ENCODE results near the gene CTDSP2.

GRCh38 chr12:57772429-57773322 lies 73.9 kb downstream of the CTDSP2 start, which contains the start of gene EEF1AKMT3:
- TF ChIP-seq, protein P1, sequence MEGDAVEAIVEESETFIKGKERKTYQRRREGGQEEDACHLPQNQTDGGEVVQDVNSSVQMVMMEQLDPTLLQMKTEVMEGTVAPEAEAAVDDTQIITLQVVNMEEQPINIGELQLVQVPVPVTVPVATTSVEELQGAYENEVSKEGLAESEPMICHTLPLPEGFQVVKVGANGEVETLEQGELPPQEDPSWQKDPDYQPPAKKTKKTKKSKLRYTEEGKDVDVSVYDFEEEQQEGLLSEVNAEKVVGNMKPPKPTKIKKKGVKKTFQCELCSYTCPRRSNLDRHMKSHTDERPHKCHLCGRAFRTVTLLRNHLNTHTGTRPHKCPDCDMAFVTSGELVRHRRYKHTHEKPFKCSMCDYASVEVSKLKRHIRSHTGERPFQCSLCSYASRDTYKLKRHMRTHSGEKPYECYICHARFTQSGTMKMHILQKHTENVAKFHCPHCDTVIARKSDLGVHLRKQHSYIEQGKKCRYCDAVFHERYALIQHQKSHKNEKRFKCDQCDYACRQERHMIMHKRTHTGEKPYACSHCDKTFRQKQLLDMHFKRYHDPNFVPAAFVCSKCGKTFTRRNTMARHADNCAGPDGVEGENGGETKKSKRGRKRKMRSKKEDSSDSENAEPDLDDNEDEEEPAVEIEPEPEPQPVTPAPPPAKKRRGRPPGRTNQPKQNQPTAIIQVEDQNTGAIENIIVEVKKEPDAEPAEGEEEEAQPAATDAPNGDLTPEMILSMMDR (IDR thresholded peaks at IDR 0.05; ENCODE audit: insufficient read depth, low read length): no peak
- TF ChIP-seq POLR2AphosphoS5 (IDR thresholded peaks at IDR 0.05; ENCODE audit: low read depth): no peak; the same call in 1 of the 2 replicates
